HG03521 (cell line): ENCODE measurements around the gene TWSG1.
"Not testable (repeated sequence)": the region's sequence is repeated elsewhere in the genome, so short reads cannot be mapped to it uniquely, and the experiment has no call there.

Experiments used
- ATAC-seq: cut with Tn5 transposase; IDR thresholded peaks from one replicate; pipeline ENCODE4 v1.9.1; 2021; ENCODE audit warnings: mild to moderate bottlenecking, moderate library complexity; ENCODE audit not compliant: unreplicated experiment

Gene TWSG1

DNA sequence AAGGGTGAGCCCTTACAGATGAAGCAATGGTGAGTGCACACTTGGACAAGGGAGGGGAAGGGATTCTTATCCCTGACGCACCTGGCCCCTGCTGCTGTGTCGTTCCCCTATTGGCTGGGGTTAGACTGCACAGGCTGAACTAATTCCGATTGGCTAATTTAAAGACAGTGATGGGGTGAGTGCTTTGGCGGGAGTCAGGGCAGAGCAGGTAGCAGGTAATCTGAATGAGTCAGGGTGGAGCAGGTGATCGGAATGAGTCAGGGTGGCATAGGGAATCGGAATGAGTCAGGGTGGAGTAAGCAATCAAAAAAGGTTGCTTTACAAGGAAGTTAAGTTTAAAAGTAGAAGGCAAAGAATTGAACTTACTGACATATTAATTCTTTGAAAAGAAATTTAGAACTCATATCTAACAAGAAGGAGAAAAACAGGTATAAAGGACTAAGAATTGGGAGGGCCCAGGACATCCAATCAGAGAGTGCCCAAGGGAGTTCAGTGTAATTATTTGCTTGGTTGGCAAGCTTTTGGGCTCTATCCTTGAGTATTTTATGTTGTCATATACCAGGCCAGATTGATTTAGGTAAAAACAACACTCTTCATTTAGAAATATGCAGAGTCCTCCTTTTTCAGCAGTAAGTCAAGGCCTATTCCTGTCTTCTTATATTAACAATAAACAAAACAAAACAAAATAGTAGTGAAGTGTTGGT lies 88.4 kb downstream of the TWSG1 start:
- no peak for ATAC-seq

DNA sequence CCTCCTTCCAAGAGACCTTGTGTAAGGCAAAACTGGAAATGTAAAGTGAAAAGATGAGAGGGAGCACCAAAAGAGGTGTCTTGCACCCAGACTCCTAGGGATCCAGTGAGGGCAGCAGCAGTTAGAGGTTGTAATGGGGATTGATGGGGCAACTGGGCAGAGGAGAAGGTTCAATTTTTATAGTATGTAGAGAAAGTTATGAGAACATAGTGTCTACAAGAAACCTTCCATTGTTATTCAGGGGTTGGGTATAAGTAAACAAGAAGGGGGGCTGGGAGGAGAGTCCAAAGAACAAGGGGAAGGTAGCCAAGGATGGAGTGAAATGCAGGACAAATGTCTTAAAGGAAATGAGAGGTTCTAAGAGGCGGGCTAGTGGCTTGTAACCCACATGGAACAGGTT lies 89.1 kb downstream of the TWSG1 start:
- not testable (repeated sequence) for ATAC-seq

DNA sequence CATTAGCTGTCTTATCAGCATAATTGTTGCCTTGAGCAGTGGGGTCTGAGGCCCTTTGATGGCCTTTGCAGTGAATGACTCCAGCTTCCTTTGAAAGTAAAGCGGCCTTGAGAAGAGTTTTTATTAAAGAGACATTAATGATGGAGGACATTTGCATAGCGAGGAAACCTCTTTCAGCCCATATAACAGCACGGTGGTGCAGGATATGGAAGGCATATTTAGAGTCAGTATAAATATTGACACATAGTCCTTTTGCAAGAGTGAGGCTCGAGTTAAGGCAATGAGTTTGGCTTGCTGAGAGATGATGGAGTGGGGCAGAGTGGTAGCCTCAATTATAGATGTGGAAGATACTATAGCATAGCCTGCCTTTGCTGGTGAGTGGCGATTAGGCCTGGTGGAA lies 89.7 kb downstream of the TWSG1 start:
- ATAC-seq = not testable (repeated sequence)

DNA sequence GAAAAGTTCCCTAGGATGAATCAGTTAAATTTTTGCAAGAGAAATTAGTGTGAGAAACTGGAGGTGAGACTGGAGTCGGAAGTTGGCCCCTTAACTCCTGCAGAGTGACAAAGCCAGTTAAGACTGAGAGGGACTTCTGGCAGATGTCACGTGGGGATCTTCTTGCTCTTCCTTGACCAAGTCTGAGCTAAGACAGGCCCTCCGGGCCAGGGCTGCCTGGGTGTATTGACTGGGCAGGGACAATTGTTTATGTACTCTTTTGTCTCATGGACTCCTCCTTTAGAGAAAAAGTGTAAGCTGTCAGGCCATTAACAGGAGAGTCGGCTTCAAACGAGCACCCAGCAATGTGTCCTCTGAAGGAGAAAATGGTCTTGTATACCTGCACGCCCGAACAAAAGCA lies 92.2 kb downstream of the TWSG1 start:
- no peak for ATAC-seq

DNA sequence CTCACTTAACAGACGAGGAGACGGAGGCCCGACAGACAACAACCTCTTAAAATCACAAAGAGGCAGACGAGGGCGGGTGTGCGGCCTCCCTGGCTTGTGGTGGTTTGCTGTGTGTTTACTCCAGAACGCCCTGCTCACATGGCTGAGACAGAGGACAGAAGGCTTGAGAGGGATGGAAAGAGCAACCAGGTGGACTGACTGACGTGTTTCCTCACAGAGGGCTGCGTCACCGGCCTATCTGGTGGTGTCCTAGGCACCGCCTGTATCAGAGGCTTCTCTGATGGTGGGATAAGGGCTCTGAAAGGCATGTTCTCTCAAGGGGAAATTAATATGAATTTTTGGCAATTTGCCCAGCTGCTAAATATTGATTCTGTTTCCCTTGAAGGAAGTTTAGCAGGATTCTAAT lies 93.7 kb downstream of the TWSG1 start:
- ATAC-seq = no peak

DNA sequence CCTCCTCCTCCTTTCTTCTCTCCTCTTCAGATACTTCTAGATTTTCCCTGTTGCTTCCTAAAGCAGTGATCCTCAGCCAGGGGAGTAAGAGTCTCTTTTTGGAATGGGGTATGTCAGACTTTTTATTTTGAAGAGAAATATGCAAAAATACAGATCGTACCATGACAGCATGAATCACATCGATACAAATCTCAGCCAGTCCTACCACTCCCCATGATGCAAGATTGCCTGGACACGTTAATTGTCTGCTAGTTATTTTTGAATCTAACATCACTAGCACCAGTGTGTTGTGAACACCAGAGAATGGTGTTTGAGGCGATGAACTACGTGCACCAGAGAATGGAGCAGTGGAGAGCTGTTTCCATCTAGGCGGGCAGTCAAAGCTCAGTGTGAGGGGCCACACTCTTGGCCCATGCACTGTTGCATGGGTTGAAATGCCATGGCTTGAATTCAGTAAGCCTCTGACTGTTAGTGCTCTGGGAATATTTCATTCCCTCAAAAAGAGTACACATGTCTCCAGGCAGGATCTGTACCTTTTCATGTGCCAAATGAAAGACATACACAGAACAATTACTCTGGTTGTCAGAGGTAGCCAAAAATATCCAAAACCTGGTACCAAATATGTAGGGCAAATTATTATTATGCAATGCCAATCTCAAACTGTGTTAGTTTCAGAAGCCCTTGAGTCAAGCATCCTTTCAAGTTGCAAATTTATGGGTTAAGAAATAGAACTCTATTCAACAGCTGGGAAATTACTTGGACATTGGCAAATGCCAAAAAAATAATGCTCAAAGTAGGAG lies 94.5 kb downstream of the TWSG1 start:
- ATAC-seq = no peak

DNA sequence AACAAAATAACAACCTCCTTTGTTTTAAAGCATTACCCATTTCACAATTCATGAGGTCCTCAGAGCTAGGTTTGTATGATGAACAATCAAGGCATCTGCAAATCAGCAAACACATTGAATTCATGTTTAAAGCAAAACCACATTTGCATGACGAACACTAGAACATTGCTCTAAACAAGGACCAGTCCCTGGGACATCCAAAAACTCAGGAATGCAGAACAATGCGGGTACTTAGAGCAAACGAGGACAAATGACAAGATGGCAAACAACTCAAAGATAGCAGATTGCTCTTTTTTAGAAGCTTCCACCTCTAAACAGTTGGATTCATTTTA lies 95.1 kb downstream of the TWSG1 start:
- no peak for ATAC-seq

DNA sequence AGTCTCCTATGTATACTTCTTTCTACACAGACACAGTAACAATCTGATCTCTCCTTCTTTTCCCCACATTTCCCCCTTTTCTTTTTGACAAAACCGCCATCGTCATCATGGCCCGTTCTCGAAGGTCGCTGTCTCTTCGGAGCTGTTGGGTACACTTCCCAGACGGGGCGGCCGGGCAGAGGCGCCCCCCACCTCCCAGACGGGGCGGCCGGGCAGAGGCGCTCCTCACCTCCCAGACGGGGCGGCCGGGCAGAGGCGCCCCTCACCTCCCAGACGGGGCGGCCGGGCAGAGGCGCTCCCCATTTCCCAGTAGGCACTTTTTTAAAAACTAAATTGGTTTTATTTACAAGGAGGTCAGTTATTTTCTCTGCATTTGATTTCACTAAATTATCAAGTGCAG lies 95.7 kb downstream of the TWSG1 start:
- not testable (repeated sequence) for ATAC-seq

DNA sequence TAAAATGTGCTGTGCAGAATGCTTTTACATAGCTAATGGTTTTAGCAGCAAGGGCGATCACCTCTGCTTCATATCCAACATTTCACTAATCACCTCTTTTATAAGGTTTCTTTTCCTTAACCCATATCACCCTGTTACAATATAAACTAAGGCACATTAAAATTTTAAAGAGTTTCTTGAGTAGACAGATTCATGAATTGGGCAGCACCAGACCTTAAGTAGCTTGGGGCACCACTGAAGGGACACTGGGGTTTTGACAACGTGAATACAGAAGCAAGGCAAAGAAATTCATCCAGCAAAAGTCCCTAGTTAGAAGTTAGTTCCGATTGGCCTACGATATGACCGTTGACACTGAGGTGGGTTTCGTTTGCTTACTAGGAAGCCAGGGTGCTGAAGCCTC lies 96.7 kb downstream of the TWSG1 start:
- no peak for ATAC-seq

DNA sequence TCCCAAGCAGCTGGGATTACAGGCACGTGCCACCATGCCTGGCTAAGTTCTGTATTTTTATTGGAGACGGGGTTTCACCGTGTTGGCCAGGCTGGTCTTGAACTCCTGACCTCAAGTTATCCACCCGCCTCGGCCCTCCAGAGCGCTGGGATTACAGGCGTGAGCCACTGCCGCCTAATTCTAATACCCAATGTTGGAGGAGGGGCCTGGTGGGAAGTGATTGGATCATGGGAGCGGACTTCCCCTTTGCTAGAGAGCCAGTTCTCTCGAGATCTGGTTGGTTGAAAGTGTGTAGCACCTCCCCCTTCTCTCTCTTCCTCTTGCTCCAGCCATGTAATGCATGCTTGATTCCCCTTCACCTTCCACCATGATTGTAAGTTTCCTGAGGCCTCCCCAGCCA lies 98.5 kb downstream of the TWSG1 start:
- not testable (repeated sequence) for ATAC-seq

DNA sequence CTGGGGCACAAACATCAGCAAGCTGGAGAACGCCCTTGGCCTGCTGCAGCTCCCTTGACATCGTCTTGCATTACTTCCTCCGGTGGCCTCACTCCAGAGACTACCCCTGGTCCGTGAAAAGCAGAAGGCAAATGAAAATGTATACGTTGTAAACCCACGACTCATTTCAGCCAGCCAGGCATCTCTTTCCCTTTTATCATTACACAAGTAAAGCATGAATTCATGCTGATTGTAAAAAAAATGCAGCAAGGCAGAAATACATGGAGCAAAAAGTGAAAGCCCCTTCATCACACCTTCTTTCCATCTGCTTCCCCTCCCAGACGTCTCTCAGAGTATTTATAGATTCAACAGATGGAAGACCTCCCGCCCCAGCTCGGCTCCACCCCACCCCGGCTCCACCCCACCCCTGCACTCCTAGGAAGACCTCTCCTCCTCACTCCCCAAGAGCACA lies 99.1 kb downstream of the TWSG1 start:
- no peak for ATAC-seq

DNA sequence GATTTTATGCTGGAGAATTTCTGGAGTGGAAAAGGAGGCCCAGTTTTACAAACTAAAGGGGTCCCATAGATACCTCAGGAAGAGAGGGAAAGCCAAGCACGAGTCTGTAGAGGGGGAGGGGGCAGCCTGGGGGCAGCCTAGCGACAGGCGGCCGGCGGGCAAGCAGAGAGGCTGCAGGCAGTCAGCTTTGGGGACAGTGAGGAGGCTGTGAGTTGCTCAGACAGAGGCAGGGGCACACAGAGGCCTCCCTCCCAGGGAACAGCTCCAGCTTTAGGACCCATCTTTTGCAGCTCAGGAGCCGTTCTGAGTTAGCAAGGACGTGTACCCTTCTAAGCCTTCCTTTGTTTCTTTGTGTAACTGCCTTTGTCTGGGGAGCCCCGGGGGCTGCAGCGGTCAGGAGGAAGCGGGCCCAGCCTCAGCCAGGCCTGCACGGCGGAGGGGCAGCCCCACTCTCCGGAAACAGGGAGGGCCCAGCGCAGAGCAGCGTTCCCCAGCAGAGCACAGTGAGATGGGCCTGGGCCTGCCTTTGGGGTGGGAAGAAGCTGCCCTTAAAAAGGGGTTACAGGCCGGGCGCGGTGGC lies 99.6 kb downstream of the TWSG1 start:
- no peak for ATAC-seq

DNA sequence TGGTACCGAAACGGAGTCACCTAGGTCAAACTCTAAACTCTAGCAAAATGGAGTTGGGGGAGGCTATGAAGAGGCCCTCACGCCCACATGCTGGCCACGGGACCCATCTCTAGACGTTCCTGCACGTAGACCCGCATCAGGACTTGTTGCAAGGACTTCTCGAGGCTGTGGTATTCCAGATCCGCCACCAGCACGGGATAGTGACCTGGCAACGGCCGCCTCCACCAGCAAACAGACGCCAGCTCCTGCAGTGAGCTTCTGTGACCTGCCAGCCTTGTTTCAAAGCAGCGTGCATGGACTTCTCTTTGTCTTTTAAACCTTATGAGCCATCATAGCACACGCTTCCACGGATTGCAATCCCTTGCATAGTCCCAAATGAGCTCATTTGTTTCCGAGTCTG lies 100.5 kb downstream of the TWSG1 start:
- ATAC-seq = no peak

DNA sequence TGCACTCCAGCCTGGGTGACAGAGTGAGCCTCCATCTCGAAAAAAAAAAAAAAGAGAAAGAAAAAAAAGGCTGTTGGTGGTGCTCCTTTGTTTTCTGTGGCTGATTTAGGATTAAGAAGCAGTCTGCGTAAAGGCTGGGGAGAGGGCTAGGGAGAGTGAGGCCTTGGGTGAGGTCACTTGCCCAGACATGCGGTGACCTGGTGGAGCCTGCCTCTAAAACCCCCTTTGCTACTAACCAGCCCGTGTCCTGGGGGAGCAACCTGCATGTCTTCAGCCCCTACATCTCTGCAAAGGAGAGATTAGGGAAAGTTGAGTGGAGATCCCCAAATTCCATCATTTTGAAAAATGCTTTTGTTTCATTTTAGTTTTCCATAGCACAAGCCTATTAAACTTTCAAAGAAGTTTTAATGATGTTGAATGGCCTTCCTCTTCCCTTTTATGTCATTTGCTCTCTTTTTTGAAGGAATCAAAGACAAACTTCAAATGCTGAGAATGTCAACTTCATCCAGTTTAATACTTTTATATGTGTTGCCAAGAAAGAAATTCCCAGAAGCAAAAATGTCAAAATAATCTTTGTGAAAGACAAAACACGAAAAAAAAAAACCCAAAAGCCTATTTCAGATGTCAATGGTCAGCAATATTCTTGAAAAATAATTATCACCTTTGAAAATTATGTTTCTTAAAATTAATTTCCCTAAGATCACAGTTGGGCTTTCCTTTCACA lies 101.8 kb downstream of the TWSG1 start:
- no peak for ATAC-seq

DNA sequence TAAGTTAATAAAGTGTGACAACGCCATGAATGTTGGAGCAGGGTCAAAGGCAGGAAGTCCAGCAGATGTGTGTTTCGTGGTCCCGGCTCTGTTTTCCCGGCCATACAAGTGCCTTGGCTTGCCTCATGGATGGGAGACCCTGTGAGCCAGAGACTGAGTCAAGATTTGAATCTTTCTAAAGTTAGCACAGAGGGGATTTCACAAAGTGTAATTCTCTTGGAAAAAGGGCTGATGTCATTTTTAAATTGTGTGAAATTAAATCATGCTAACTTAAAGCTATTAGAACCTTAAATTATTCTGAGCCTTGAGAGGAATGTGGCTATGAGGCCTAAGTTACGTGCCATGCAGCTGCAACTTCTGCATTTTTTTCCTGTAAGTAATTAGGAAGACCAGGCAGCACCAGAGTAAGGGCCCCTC lies 102.5 kb downstream of the TWSG1 start:
- ATAC-seq = no peak

DNA sequence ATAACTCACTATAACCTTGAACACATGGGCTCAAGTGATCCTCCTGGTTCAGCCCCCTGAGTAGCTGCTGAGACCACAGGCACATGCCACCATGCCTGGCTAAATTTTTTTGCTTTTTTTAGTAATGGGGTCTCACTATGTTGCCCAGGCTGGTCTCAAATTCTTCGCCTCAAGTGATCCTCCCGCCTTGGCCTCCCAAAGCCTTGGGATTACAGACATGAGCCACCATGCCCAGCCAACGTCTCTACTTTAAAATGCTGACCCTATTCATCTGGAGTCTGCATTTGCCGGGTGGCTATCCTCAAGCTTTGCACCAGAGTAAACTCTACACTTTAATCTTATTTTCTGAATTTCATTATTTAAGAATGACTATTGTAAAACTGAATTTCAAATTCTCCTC lies 103.1 kb downstream of the TWSG1 start:
- no peak for ATAC-seq

DNA sequence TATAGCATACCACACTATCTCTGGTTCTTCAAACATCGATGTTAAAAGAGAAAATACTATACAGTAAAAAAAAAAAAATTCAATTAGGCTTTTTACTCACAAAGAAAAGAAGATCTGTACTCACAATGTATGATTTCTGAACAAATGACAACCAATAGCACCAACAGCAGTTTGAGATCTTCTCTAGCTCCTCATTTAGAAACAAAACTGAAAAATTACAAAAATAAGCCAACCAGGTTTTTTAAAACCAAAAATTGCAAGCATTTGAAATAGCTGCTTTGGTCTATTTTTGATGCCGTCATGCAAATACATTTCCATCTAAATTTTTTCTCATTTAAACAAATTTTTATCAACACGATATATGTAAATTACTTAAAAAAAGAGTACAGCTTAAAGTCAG lies 106.5 kb downstream of the TWSG1 start:
- no peak for ATAC-seq

DNA sequence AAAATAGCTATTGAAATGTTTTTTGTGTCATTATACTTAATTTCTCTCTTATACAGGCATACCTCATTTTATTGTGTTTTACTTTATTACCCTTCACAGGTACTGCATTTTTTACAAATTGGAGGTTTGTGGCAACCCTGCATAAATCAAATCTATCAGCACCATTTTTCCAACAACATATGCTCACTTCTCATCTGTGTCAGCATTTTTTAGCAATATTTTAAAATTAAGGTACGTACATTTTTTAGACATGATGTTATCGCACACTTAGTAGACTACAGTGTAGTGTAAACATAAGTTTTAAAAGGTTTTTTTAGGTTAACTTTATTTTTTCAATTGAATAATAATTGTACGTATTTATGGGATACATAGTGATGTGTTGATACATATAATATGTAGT lies 110.0 kb downstream of the TWSG1 start:
- ATAC-seq = no peak

DNA sequence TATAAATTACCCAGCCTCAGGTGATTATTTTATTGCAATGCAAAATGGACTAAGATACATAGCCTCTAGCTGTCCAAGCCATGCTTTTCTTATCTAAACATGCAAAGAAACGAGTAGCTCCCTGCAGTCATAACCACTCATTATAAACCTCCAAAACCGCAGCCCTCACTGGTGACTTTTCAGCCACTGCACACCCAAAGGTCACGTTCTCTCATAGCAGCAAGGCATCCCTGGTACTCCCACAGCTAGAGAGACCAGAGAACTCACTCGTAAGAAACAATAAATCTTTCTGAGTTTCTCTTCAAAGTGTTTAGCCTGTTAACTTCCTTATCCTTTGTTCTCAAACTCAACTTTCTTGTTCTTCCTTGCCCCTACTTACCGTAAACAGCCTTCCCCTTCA lies 112.3 kb downstream of the TWSG1 start:
- ATAC-seq = no peak

DNA sequence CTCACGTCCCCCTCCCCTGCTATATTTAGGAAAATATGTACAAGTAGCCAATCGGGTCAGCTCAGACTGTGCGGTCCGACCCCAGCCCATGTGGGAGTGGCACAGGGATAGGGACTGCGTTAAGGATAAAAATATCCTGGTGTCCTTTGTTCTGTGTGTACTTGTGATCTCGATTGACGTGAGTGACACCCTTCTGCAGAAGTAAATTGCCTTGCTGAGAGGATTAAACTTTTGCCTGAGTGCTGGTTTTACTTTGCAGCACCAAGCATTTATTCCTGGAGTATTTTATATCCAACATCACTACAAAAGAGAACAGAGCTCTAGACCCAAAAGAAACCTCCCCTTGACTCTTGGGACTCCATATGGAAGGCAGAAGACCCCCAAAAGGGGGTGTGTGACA lies 112.8 kb downstream of the TWSG1 start:
- no peak for ATAC-seq

DNA sequence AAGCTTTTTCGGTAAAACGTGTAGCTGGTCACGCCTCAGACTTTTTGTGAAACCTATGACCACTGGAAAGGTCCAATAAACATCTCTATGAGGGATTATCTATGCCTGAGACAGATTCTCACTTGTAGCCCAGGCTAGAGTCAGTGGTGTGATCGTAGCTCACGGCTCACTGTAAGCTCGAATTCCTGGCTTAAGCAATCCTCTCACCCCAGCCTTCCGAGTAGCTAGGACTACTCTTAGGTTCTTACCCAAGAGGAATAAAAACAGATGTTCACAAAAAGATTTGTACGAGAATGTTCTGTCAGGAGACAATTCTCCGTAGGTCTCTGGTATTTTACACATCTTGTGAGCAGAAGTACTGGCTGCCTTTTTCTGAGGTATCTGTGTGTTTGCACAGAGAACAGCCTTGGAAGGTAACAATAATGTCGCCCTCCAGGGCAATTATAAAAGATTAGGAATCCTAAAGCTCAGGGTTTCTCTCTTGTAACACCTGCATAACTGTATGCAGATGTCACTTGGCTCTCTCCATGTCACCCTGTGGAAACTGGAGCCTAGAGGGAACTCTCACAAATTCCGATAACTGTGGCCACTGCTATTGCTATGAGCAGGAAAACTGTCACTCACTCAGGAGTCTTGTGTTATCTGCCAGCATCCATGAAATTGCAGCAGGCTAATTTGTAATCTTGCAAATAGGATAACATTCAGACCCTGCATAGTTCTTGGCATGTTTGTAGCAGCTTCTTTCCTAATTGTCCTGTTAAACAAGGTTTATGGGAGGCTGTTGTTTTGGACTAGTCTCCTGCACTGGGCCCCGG lies 115.2 kb downstream of the TWSG1 start:
- ATAC-seq = no peak
